HG02642 (cell line): Measurements from ENCODE around the gene ANKFN1.
"Not testable (repeated sequence)": the region's sequence is repeated elsewhere in the genome, so short reads cannot be mapped to it uniquely, and the experiment has no call there.

Experiments
- ATAC-seq: cut with Tn5 transposase; IDR thresholded peaks from one replicate; pipeline ENCODE4 v1.9.1; 2021; ENCODE audit warnings: mild to moderate bottlenecking; ENCODE audit not compliant: unreplicated experiment, poor library complexity

ANKFN1 gene

DNA sequence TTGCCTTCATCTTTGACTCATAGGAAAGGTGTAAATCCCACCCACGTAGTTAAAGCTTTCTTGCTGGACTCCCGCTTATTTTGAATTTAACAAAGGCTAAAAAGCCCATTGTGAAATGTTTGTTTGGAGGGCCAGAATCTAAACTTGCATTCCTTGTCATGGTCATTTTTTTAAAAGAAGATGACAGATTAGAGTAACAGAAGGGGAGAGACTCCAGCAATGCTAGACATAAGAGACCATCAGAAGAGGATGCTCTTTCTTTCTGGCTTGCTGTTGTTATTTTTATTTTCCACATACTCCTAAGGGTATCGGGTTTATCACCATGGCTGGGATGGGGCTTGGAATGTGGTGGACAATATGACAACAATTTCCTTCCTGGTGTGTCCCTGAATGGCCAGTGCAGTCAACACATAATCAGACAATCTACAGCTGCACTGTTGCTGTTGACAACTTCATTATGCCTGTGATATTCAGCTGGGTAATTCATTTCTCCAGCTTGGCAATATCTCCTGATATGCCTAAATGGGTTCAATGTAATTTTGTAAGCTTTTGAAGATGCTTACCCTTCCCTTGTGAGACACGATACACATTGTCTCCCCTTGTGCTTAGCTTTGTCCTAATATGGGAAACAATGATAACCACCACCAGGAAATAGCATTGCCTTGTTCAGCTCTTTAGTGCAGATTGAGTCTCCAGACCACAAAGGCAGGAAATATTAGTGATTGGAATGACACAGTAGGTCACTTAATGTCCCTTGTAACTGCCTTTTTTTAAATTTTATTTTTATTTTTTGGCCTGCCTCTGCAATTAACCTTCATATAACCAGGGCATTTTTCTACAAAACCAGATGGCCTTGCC, 164.3 kb downstream of the ANKFN1 start:
- no peak for ATAC-seq

DNA sequence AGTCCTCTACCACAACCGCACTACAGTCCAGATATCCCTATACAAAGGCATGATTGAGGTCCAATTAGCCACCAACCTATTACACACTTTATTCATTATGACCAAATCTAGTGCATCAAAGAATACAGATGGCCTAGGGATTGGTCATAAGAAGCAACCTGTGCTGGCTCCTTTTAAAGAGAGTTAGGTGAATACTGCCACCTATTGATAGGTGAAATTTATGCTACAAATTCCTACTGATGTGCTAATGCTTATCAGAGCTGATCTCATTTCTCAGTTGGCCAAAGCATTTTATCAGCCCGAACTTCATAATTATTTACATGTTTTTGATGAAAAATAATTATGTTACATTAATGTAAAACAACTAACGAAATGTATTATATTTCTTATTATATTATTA, 166.3 kb downstream of the ANKFN1 start:
- ATAC-seq: no peak

DNA sequence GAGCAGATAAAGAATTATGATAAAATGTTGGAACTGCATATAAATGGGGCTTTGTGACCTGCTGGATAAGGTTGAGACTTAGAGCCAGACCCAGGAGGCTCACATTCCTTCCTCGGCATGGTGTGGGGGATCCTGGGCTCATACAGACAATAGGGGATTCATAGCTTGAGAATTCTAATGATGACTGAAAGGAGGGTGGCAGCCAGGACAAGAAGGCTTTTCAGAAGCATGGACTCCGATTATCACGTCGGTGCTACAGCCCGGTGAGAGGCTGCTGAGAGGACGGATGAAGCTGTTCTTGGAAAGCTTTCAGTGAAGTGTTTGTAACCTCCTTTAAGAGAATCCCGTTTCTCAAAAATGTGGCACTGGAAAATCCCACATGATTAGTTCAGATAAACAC, 167.2 kb downstream of the ANKFN1 start:
- ATAC-seq: no peak

DNA sequence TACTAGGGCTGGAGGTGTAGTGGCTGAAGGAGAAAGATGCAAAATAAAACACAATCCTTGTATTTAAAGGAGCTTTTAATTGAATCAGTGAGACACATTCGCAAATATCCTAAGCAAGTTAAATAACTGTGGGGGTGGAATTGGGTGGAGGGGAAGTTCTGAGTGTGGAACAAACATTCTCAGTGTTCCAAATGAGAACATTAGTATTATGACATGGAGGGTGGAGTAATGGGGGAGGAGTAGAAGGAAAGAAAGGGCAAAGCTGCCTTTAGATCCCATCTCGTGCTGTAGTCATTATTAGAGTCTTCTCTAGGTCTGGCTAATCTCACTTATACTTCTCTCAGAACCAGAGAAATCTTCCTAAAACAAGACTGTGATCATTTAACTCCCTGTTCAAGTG, 169.7 kb downstream of the ANKFN1 start:
- ATAC-seq: no peak

DNA sequence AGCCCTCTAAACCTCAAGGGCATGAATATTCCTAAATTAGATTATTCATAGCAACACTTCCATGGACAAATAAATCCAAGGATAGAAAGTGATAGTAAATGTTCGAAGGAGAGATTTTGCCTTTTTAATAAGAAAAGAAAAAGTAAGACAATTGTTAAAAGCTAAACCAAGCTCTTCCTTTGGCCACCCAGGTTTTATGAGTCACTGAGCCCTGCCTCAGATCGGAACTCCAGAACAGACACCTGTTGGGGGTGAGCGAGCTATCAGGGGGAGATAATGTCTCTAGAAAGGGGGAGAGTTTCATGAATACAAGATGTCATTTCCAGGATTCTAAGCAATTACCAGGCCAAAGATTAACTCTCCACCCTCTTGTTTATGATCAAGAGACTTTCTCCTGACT, 171.4 kb downstream of the ANKFN1 start:
- no peak for ATAC-seq

DNA sequence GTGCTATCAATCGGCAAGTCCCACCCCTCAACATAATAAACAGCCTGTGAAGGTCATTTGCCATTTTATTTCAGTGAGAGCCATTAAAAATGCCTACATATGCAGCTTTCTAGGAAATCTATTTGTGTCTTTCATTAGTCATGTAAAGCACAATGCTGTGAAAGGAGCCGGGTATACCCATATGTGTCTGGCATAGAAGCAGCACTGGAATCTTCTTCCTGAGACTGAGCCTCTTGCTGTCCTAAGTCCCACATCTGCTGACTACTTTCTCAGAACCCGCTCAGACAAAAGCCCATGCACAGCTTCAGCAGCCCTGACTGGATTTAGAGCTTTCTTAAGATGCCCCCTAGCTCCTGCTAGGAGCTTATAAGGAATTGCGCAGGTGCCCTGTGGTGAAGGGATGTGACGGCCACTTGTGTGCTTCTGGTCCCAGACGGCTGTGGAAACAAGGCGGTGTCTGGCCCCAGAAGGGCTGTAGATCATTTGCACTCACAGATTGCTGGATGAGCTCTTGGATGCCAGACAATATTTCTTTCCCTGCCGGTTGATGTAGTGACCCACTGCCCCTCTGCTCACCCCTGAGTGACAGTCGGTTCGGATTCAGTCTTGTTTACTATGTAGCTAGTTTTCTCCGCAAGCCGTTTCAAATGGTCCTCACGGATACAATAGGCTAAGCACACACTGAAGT, 172.2 kb downstream of the ANKFN1 start:
- ATAC-seq: no peak

DNA sequence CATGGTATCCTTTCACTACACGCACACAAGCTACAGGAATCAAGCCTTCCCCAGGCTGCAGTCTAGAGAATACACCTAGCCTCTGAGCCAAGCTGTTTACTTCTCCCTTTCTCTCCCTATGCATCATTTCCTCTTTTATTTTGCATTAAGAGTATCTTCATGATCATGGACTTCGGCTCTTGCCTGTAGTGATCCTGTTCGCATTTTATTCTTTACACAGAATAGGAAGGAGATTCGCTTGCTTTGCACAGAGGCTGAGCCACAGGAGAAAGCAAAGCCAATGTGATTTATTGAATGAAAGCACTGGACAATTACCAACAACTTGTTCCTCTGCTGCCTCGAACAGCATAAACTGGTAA, 172.7 kb downstream of the ANKFN1 start:
- no peak for ATAC-seq

DNA sequence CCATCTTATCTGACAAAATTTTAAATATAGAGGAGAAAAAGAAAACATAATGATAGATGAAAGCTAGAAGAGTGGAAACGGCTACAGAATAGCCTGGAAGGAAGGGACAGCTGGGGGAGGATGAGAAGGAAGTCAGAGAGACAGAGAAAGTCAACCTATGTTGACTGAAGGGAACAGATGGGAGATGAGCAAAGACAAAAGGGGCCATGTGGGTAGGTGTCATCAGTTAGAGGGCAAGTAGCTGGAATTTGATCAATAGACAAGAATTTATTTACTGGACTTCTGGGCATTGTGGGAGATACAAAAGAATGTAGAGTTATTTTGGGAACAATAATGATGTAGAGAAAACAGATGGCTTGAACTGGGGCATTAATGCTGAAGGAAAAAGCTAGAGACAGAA, 194.4 kb downstream of the ANKFN1 start:
- ATAC-seq: no peak

DNA sequence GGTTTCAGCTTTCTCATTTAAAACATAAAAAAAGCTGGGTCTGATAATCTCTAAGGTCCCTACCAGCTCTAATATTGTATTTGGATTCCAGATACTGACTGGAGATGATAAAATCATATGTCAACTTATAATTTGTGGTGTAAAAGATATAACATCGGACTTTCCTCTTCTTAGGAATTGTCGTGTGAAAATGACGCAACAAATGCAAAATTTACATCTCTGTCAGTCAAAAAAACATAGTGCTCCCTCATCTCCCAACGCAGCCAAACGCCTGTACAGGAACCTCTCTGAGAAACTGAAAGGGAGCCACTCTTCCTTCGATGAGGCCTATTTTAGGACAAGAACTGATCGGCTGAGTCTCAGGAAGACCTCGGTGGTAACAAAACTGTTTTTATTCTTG, 197.3 kb downstream of the ANKFN1 start:
- ATAC-seq: no peak

DNA sequence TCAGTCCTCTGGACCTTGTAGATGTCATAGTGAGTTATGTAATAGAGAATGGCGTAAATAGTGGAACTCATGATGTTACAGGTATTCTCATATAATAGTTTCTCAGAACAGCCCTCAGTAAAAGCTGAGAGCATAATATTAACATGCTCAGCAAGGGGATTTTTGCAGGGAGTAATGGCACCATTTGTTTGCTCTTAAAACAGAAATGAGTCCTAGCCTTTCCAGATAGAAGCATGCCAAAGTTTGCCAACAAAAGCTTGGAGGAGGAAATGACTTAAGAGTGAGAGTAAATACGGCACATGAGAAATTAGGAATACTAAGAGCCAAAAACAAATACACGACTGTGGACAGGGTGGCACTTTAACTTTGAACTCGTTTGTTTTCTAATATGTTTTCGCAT, 198.4 kb downstream of the ANKFN1 start:
- ATAC-seq: no peak

DNA sequence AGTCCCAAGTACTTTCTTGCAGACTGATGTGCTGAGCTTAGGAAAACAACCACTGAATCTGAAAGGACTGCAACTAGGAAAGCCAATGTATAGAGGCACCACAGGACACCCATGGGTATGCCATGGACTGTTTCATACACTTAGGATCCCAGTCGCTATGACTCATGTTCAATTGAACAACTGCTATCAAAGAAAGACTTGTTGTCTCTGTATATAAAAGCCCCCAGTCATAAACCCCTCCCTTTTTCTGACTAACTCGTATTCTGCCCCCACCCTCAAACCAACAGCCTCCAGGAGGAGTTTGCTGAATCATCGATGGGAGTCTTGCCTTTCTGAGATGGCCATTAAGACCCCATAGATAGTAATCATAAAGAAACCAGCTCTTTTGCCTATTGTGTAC, 205.4 kb downstream of the ANKFN1 start:
- no peak for ATAC-seq

DNA sequence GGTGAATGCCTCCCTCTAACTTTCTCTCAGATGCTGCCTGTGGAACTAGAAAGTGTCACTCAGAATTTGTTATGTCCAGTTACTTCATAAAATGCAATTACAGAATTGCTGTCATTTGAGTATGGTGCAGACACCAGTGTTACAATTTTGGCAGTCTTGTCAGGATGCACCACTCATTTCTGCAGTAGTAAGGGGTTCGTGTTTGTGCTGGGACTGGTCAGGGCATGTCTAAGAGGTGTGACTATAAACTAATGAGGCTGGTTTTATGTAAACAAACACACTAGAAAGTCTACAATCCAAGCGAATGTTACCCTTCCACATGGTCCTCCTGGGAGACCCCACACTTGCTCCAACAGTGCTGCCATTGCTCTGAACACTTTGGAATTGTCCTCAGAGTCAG, 206.2 kb downstream of the ANKFN1 start:
- no peak for ATAC-seq

DNA sequence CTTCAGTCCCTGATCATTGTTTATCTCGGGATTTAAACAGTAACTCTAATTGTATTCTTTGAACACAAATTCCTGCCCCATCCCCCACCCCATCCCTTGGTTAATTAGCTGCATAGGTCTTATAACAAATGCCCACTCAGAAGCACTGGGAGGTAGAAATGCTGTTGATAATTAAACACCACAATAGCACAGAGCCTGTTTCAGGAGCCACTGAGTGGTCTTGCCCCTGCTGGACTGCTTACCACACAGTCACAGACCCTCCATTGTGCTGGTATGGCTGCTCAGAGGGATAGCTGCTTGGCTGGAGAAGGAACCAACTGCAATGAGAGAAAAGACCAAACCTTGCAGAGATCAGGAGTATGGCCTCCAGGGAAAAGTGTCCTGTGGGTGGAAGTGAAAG, 214.1 kb downstream of the ANKFN1 start:
- no peak for ATAC-seq

DNA sequence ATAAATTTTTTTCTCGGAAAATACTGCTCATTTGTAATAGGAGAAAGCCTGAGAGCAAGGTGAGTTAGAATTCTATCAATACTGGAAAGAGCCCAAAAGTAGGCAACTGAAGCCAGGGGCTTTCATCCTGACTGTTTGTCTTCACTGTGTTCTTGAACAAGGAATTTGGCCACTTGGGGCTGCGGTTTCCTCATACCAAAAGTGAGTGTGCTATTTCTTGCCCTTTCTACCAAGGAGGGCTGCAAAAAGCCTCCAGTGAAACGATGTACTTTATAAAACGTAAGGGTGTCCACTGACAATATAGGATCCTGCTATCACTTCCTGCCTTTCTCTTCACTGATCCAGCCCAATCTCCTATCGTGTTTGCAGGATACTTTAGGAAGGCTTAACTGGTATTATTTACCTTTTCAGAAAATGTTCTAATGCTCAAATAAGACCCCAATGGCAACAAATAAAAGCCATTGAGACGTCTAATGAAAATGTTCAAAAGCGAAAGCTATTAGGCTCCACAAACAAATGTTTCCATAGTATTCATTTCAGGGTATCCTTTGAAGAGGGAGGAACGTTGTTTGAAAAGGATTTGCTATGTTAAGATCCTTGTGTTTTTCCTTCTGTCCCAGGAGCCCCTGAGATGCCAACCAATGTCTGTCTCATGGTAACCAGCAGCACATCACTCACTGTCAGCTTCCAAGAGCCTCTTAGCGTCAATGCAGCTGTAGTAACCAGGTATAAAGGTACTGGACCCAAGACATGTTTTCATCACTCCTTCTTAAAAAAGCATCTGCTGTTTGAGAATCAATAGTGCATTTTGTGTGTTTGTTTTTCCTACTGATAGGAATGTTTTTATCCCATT, 220.9 kb downstream of the ANKFN1 start:
- ATAC-seq: no peak

DNA sequence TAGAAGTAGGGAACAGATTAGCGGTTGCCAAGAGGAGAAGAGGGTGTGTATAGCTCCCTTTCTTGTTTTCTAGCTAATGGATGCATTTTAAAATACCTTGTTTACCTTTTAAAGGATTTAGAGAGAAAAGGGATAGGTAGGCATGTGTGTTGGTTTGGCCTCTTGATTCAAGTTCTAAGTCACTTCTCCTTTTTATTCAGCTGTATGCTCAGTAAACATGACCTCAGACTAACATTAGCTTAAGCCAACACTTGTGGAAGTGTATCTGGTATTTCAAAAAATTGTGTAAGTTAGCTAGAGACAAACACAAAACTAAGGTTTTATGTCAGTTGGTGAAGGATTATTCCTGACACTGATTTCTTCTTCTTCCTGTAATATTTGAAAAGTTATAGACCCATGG, 236.1 kb downstream of the ANKFN1 start:
- no peak for ATAC-seq

DNA sequence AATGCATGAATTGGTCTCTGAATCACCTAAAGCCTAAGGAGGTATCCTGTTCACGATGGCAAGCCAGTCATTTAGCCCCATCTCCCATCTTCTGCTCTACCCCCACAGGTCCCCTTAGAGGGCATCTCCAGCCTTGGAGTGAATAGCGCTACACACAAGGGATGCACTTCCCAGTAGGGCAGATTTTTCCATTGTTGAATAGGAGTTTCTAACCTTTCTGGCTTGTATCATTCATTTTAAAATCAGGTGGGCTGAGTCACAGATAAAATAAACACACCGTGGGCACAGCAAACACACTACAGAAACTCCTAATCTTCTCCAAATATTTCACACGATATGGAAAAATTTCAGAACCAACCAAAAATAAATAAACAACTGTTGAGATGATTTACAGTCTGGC, 239.0 kb downstream of the ANKFN1 start:
- no peak for ATAC-seq

DNA sequence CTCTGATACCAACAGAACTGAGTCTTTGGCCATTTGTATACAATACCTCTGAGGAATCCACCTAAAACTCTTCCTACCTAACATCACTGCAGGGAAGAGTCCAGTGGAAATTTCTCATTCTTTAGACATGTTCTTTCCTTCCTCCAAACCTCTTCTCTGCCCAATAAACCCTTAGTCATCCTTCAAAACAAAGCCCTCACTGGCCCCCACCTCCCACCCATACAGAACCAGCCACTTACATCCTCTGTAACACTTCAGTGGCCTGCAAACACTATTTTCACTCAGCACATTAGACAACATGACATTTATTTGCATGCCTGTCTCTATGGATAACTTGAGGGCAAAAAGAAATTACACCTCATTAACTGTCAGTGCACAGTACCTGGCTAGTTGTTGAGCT, 239.9 kb downstream of the ANKFN1 start:
- ATAC-seq: no peak

DNA sequence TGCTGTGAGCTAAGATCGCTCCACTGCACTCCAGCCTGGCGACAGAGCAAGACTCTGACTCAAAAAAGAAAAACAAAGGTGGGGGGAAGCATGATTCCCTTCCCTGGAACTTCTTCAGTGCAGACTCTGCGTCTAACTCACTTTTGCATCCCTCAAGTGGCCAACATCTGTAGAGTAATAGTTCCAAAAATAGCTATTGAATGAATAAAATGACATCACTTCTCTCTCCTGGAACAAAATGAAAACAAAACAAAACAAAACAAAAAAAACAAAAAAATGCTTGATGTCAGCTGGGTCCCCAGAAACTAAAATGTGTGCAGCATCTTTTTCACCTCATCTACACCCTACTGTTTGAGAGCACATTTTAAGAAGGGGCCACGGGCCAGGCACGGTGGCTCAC, 242.5 kb downstream of the ANKFN1 start:
- no peak for ATAC-seq

DNA sequence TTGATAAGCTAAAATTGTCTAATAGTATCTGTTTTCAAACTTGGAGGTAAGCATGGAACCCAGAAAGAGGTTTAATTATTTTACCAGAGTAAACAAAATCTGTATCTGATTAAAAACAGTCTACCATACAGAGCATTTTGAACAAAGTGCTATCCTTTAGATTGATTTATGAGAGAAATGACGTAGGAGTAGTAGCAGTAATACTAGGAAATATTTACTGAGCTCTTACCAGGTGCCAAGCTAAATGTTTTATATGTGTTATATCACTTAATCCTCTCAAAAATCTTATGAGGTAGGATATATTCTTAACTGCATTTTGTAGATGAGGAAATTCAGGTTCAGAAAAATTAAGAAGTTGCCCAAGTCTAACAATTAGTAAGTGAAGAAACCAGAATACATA, 253.8 kb downstream of the ANKFN1 start:
- no peak for ATAC-seq

DNA sequence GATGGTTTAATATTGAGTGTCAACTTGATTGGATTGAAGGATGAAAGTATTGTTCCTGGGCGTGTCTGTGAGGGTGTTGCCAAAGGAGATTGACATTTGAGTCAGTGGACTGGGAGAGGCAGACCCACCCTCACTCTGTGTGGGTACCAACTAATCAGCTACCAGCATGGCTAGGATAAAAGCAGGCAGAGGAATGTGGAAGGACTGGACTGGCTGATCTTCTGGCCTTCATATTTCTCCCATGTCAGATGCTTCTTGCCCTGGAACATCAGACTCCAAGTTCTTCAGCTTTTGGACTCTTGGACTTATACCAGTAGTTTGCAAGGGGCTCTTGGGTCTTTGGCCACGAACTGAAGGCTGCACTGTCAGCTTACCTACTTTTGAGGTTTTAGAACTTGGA, 259.1 kb downstream of the ANKFN1 start:
- ATAC-seq: not testable (repeated sequence)

DNA sequence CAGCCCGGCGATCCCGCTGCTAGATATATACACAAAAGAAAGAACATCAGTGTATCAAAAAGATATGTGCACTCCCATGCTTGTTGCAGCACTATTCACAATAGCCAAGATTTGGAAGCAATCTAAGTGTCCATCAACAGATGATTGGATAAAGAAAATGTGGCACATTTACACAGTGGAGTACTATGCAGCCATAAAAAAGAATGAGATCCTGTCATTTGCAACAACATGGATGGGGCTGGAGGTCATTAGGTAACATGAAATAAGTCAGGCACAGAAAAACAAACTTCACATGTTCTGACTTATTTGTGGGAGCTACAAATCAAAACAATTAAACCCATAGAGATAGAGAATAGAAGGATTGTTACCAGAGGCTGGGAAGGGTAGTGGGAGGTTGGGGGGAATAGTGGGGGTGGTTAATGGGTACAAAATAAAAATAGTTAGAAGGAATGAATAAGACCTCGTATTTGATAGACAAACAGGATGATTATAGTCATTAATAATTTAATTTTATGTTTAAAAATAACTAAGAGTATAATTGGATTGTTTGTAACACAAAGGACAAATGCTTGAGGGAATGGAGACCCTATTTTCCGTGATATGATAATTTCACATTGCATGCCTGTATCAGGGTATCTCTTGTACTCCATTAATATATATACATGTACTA, 263.5 kb downstream of the ANKFN1 start:
- no peak for ATAC-seq
